Measurements from ENCODE around the gene KCNJ5. TPM values are rescaled to one million over a fixed set of nuclear protein-coding genes. Genes with fewer than 3 reads are reported as not detected.

KCNJ5 gene
- total RNA-seq, 1 experiment from 2014 or later, result 0.22 TPM

DNA sequence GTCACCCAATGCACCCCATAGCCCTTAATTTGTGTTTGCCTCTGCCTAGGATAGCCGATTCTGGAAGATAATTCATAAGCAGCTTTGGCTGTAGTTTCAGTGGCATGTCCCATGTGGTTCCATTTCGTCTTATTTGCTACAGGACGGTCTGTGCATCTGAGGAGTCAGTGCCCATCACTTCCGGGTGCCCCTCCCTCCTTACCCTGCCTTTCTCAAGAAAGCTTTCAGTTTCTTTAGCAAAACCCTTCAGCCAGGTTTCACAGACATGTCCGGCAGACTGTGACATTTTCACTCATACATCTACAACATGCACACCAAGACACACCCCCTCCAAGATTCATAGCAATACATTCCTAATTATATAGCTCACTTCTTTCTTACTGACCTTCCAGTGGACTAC, 37.2 kb downstream of the KCNJ5 start:
- Mint-ChIP-seq H3K36me3 (no peaks in the 10 kb centered on the region), H3K27ac (no peak overlapping the region), H3K9me3 (no peaks in the 10 kb centered on the region), H3K4me3 (no peak overlapping the region), H3K4me1 (peaks cover 57% of the 10 kb centered on the region), H3K27me3 (ENCODE audit: low read depth) (peaks cover 94% of the 10 kb centered on the region)
- DNase-seq (ENCODE audit: low spot score) (no peak), ATAC-seq (no peak)
- TF ChIP-seq ZNF396 (CRISPR knock-in tag; IDR thresholded peaks at IDR 0.05; ENCODE audit: borderline replicate concordance) (no peak), ZNF121 (CRISPR knock-in tag; IDR thresholded peaks at IDR 0.05) (no peak), ZNF232 (CRISPR knock-in tag; IDR thresholded peaks at IDR 0.05) (no peak), TCF7 (CRISPR knock-in tag; IDR thresholded peaks at IDR 0.05; ENCODE audit: low read depth) (no peak), HMGA2 (CRISPR knock-in tag; IDR thresholded peaks at IDR 0.05) (no peak), ATF1 (CRISPR knock-in tag; IDR thresholded peaks at IDR 0.05) (no peak)
- TF ChIP-seq, protein P1, sequence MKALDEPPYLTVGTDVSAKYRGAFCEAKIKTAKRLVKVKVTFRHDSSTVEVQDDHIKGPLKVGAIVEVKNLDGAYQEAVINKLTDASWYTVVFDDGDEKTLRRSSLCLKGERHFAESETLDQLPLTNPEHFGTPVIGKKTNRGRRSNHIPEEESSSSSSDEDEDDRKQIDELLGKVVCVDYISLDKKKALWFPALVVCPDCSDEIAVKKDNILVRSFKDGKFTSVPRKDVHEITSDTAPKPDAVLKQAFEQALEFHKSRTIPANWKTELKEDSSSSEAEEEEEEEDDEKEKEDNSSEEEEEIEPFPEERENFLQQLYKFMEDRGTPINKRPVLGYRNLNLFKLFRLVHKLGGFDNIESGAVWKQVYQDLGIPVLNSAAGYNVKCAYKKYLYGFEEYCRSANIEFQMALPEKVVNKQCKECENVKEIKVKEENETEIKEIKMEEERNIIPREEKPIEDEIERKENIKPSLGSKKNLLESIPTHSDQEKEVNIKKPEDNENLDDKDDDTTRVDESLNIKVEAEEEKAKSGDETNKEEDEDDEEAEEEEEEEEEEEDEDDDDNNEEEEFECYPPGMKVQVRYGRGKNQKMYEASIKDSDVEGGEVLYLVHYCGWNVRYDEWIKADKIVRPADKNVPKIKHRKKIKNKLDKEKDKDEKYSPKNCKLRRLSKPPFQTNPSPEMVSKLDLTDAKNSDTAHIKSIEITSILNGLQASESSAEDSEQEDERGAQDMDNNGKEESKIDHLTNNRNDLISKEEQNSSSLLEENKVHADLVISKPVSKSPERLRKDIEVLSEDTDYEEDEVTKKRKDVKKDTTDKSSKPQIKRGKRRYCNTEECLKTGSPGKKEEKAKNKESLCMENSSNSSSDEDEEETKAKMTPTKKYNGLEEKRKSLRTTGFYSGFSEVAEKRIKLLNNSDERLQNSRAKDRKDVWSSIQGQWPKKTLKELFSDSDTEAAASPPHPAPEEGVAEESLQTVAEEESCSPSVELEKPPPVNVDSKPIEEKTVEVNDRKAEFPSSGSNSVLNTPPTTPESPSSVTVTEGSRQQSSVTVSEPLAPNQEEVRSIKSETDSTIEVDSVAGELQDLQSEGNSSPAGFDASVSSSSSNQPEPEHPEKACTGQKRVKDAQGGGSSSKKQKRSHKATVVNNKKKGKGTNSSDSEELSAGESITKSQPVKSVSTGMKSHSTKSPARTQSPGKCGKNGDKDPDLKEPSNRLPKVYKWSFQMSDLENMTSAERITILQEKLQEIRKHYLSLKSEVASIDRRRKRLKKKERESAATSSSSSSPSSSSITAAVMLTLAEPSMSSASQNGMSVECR (CRISPR knock-in tag; IDR thresholded peaks at IDR 0.05; ENCODE audit: borderline replicate concordance), result no peak
- ChIA-PET CTCF (interaction anchor here (0.6 to 3.0 kb wide), 8 partner anchors 10 to 275 kb away, joined by 3 to 13 read pairs (median 6); no protein-coding TSS in a partner anchor), POLR2A (interaction anchor here (0.6 kb wide), 3 partner anchors 27 to 943 kb away, joined by 3 read pairs; no protein-coding TSS in a partner anchor)

DNA sequence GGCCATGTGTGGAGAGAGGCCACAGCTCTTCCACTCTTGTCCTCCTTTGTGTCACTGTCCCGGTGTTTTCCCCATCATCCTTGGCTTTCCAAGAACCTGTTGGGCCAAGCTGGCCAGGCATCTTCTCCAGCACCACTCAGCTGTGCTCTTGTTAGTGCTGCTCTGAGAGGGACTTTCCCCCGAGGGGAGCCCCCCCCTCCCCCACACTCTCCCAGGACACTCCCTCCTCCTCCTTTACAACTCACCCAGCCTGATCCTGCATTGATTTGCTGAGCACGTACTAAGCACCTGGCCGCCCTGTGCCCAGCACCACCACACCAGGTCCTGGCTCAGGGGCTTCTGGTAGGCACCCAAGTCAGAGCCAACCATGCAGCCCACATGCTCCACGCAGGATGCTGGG, 38.3 kb downstream of the KCNJ5 start:
- DNase-seq (ENCODE audit: low spot score) (no peak), ATAC-seq (peak; percentile 56)
- POLR2A ChIA-PET, result no interaction called here
- no peaks in the 10 kb centered on the region for H3K9me3 Mint-ChIP-seq
- no peak for TF ChIP-seq ZNF232 (CRISPR knock-in tag; IDR thresholded peaks at IDR 0.05)
- 0 out of 2 replicates have a peak, but pooled peaks have one; percentile 20 for TF ChIP-seq SP1 (CRISPR knock-in tag; conservative IDR thresholded peaks at IDR 0.05)
- TF ChIP-seq NR2C2 (CRISPR knock-in tag; IDR thresholded peaks at IDR 0.05), result no peak
- no peak for TF ChIP-seq RORB (CRISPR knock-in tag; IDR thresholded peaks at IDR 0.05)
- TF ChIP-seq, protein P2, sequence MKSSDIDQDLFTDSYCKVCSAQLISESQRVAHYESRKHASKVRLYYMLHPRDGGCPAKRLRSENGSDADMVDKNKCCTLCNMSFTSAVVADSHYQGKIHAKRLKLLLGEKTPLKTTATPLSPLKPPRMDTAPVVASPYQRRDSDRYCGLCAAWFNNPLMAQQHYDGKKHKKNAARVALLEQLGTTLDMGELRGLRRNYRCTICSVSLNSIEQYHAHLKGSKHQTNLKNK (CRISPR knock-in tag; IDR thresholded peaks at IDR 0.05), result no peak
- TF ChIP-seq, protein P3, sequence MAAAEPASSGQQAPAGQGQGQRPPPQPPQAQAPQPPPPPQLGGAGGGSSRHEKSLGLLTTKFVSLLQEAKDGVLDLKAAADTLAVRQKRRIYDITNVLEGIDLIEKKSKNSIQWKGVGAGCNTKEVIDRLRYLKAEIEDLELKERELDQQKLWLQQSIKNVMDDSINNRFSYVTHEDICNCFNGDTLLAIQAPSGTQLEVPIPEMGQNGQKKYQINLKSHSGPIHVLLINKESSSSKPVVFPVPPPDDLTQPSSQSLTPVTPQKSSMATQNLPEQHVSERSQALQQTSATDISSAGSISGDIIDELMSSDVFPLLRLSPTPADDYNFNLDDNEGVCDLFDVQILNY (CRISPR knock-in tag; IDR thresholded peaks at IDR 0.05), result no peak
- H3K36me3 Mint-ChIP-seq, result no peaks in the 10 kb centered on the region
- CTCF ChIA-PET, result interaction anchor here (1.5 to 1.8 kb wide), 2 partner anchors 24 to 42 kb away, joined by 9 to 13 read pairs; no protein-coding TSS in a partner anchor
- peaks cover 94% of the 10 kb centered on the region for H3K27me3 Mint-ChIP-seq (ENCODE audit: low read depth)
- peaks cover 53% of the 10 kb centered on the region for H3K4me1 Mint-ChIP-seq
- no peak overlapping the region for H3K27ac Mint-ChIP-seq
- H3K4me3 Mint-ChIP-seq, result peak overlapping the region; percentile 27; the same call in 1 of the 2 replicates

DNA sequence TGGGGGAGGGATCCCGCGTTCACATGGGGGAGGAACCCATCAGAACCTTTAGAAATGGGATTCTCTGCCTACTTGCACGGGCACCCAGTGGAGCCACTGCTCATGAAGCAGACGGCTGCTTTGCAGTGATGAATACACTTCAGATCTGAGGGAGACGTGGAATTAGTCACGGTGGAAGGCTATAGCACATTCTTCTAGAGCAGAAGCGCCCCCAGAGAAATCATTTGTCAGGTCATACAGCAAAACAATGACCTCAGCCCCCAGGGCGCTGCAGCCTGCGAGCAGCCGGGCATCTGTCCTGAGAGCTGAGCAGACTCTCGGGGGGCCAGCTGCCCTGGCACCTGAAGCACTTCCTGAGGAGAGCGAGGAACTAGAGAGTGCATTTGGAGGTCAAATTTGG, 38.8 kb downstream of the KCNJ5 start:
- no peaks in the 10 kb centered on the region for H3K36me3 Mint-ChIP-seq
- DNase-seq (ENCODE audit: low spot score) (no peak), ATAC-seq (no peak; the same call in 1 of the 2 replicates)
- no peaks in the 10 kb centered on the region for H3K9me3 Mint-ChIP-seq
- ChIA-PET POLR2A (no interaction called here), CTCF (interaction anchor here (1.5 kb wide), 1 partner anchor 24 kb away, joined by 9 read pairs; no protein-coding TSS in a partner anchor)
- peaks cover 48% of the 10 kb centered on the region for H3K4me1 Mint-ChIP-seq
- peaks cover 93% of the 10 kb centered on the region for H3K27me3 Mint-ChIP-seq (ENCODE audit: low read depth)
- TF ChIP-seq, protein P3 (CRISPR knock-in tag; IDR thresholded peaks at IDR 0.05), result no peak
- no peak for TF ChIP-seq ETV6 (CRISPR knock-in tag; IDR thresholded peaks at IDR 0.05)
- H3K27ac Mint-ChIP-seq, result no peak overlapping the region
- peak overlapping the region; percentile 27; the same call in 1 of the 2 replicates for H3K4me3 Mint-ChIP-seq

Data from WTC11 (cell line).